GM23338 (cell line): ENCODE results near the gene TBC1D5. TPM values are rescaled to one million over a fixed set of nuclear protein-coding genes. Genes with fewer than 3 reads are reported as not detected.

Experiments used
- ATAC-seq: fragments of 200-7000 bp; cut with Tn5 transposase; 3 replicates; pipeline ENCODE4 v1.9.1; 2020
- DNase-seq: peaks from one replicate; pipeline ENCODE4 v3.0.0-alpha.2; 2015; ENCODE audit warnings: low spot score
- H2AFZ ChIP-seq: fragments of 200-600 bp; sonication (generic); 2 replicates; pipeline ENCODE4 v1.8.0; 2016; ENCODE audit warnings: antibody characterized with exemption, mild to moderate bottlenecking, moderate library complexity
- H3F3A ChIP-seq: fragments of 200-600 bp; sonication (generic); replicated peaks from 2 replicates; pipeline ENCODE4 v1.8.0; 2017; ENCODE audit warnings: antibody characterized with exemption, mixed run types, low read depth
- H3K27ac ChIP-seq: fragments of 200-600 bp; sonication (generic); 2 replicates; pipeline ENCODE4 v1.6.1; 2016; ENCODE audit warnings: low read depth
- H3K27me3 ChIP-seq: fragments of 200-600 bp; sonication (generic); 2 replicates; pipeline ENCODE4 v1.8.0; 2016; ENCODE audit warnings: mild to moderate bottlenecking, mixed run types, moderate library complexity; ENCODE audit not compliant: insufficient read depth
- H3K36me3 ChIP-seq: fragments of 200-600 bp; sonication (generic); 2 replicates; pipeline ENCODE4 v1.8.0; 2016; ENCODE audit warnings: mild to moderate bottlenecking; ENCODE audit not compliant: insufficient read depth
- H3K4me1 ChIP-seq: fragments of 200-600 bp; sonication (generic); 2 replicates; pipeline ENCODE4 v1.8.0; 2016; ENCODE audit warnings: mild to moderate bottlenecking, moderate library complexity; ENCODE audit not compliant: insufficient read depth
- H3K4me2 ChIP-seq: fragments of 200-600 bp; sonication (generic); 2 replicates; pipeline ENCODE4 v1.7.1; 2017; ENCODE audit warnings: mixed run types
- H3K4me3 ChIP-seq: fragments of 200-600 bp; sonication (generic); 2 replicates; pipeline ENCODE4 v1.6.1; 2016; ENCODE audit warnings: mixed run types
- H3K79me2 ChIP-seq: fragments of 200-600 bp; sonication (generic); replicated peaks from 2 replicates; pipeline ENCODE4 v1.8.0; 2017; ENCODE audit warnings: mild to moderate bottlenecking; ENCODE audit not compliant: insufficient read depth
- H3K9me2 ChIP-seq: fragments of 200-600 bp; sonication (generic); 2 replicates; pipeline ENCODE4 v1.8.0; 2017; ENCODE audit not compliant: insufficient read depth
- H4K20me1 ChIP-seq: fragments of 200-600 bp; sonication (generic); replicated peaks from 2 replicates; pipeline ENCODE4 v1.8.0; 2017; ENCODE audit warnings: mild to moderate bottlenecking; ENCODE audit not compliant: insufficient read depth
- H3K27ac Mint-ChIP-seq: 2 replicates; pipeline ENCODE4 v1.8.0; 2020; ENCODE audit warnings: inconsistent platforms, mild to moderate bottlenecking, moderate library complexity, mixed read lengths
- H3K27me3 Mint-ChIP-seq: 3 replicates; pipeline ENCODE4 v1.8.0; 2022; ENCODE audit warnings: low read depth, mild to moderate bottlenecking, moderate library complexity, mixed read lengths, inconsistent platforms; ENCODE audit not compliant: insufficient read depth, poor library complexity
- H3K36me3 Mint-ChIP-seq: 3 replicates; pipeline ENCODE4 v1.8.0; 2021; ENCODE audit warnings: low read depth, mild to moderate bottlenecking, inconsistent platforms, moderate library complexity, mixed read lengths
- H3K4me1 Mint-ChIP-seq: 3 replicates; pipeline ENCODE4 v1.8.0; 2020; ENCODE audit warnings: mild to moderate bottlenecking, inconsistent platforms, mixed read lengths
- H3K4me3 Mint-ChIP-seq: 3 replicates; pipeline ENCODE4 v1.8.0; 2021; ENCODE audit warnings: moderate library complexity, mild to moderate bottlenecking, inconsistent platforms, mixed read lengths
- H3K9me3 Mint-ChIP-seq: 3 replicates; pipeline ENCODE4 v1.8.0; 2020; ENCODE audit warnings: moderate library complexity, mild to moderate bottlenecking, inconsistent platforms, mixed read lengths
- CREB1 ChIP-seq: fragments of 250-450 bp; sonication (Bioruptor Pico); IDR thresholded peaks from 2 replicates; pipeline ENCODE4 v1.5.0; 2020; ENCODE audit warnings: low read depth, mild to moderate bottlenecking, moderate library complexity
- EZH2 ChIP-seq: fragments of 200-600 bp; sonication (generic); IDR thresholded peaks from one replicate; pipeline ENCODE4 v1.8.0; 2017; ENCODE audit warnings: antibody characterized with exemption, mild to moderate bottlenecking, low read depth; ENCODE audit not compliant: unreplicated experiment
- EZH2phosphoT487 ChIP-seq: fragments of 200-600 bp; sonication (generic); IDR thresholded peaks from one replicate; pipeline ENCODE4 v1.8.1; 2018; ENCODE audit warnings: antibody characterized with exemption; ENCODE audit not compliant: unreplicated experiment
- JUNB ChIP-seq: IDR thresholded peaks from one replicate; pipeline ENCODE4 v1.6.1; 2016; ENCODE audit warnings: antibody characterized with exemption; ENCODE audit not compliant: unreplicated experiment
- NANOG ChIP-seq: IDR thresholded peaks from 2 replicates; pipeline ENCODE4 v1.6.1; 2016; ENCODE audit warnings: antibody characterized with exemption, borderline replicate concordance
- STAT1 ChIP-seq: IDR thresholded peaks from one replicate; pipeline ENCODE4 v1.6.1; 2016; ENCODE audit warnings: antibody characterized with exemption; ENCODE audit not compliant: unreplicated experiment
- ZNF114 ChIP-seq: fragments of 250-450 bp; sonication (Bioruptor Pico); IDR thresholded peaks from 2 replicates; pipeline ENCODE4 v1.5.0; 2020; ENCODE audit warnings: mild to moderate bottlenecking, moderate library complexity
- ZNF331 ChIP-seq: fragments of 250-450 bp; sonication (Bioruptor Pico); IDR thresholded peaks from 2 replicates; pipeline ENCODE4 v1.5.0; 2020; ENCODE audit warnings: low read depth, mild to moderate bottlenecking, moderate library complexity
- polyA plus RNA-seq: library from polyadenylated mRNA; unstranded; fragments of >200 nt; fragmentation: Nextera tagmentation; extraction: Ambion mirVana; gene quantifications from 2 replicates; pipeline ENCODE4 v1.2.1, GENCODE V29; 2016
- total RNA-seq: library from RNA; depleted of rRNA; stranded (reverse); fragments of >200 nt; shearing (Covaris generic); gene quantifications from 2 replicates; pipeline ENCODE4 v1.2.3, GENCODE V29; 2014
- TF ChIP-seq, protein P1 (sequence below): IDR thresholded peaks from one replicate; pipeline ENCODE4 v1.6.1; 2018; ENCODE audit warnings: antibody characterized with exemption; ENCODE audit not compliant: unreplicated experiment
- TF ChIP-seq, protein P2 (sequence below), 2 experiments: fragments of 200-600 bp in 1 of 2; sonication (generic) in 1 of 2; conservative IDR thresholded peaks; 2 replicates each; pipeline versions ENCODE4 v1.5.1 to v1.6.1; 2016 to 2017; ENCODE audit warnings: antibody characterized with exemption in 2 of 2, low read depth in 2 of 2, mild to moderate bottlenecking in 2 of 2, moderate library complexity in 1 of 2
- TF ChIP-seq, protein P3 (sequence below): IDR thresholded peaks from 2 replicates; pipeline ENCODE4 v1.6.1; 2016; ENCODE audit warnings: antibody characterized with exemption
- TF ChIP-seq, protein P4 (sequence below): fragments of 250-450 bp; sonication (Bioruptor Pico); IDR thresholded peaks from 2 replicates; pipeline ENCODE4 v1.5.0; 2020; ENCODE audit warnings: mild to moderate bottlenecking, moderate library complexity

TBC1D5 gene
- total and polyA plus RNA-seq, 2 experiments from 2014 or later = 21.8 to 48.1 TPM

DNA sequence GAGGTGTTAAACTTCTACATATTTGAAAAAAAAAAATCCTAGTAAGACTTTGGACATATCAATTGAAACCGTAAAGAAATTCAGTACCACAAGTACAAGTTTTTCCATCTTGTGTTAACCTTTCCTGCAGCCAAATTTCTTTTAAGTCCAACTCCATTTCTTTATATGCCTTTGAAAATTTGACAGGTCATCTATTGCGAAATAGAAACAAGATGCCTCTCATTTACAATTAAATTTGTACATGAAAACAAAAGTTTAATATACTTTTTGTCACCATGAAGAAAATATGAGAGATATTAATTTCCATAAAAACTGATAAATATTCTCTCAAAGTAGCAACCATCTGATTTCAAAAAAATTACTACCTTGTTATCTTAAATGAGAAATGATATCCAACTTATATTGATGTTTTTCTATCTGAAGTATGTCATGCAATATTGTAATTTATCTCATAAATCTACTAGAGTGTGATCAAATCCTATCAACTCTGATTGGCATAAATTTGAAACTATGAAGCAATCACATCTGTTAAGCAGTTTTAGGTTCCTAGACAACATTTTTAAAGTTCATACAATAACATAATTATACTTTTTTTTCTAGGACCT lies 68.2 kb downstream of the TBC1D5 start:
- TF ChIP-seq ZNF114 (CRISPR knock-in tag) (no peak), EZH2 (no peak), CREB1 (no peak), JUNB (no peak), NANOG (no peak), ZNF331 (CRISPR knock-in tag) (no peak), EZH2phosphoT487 (no peak), STAT1 (no peak)
- TF ChIP-seq, protein P1, sequence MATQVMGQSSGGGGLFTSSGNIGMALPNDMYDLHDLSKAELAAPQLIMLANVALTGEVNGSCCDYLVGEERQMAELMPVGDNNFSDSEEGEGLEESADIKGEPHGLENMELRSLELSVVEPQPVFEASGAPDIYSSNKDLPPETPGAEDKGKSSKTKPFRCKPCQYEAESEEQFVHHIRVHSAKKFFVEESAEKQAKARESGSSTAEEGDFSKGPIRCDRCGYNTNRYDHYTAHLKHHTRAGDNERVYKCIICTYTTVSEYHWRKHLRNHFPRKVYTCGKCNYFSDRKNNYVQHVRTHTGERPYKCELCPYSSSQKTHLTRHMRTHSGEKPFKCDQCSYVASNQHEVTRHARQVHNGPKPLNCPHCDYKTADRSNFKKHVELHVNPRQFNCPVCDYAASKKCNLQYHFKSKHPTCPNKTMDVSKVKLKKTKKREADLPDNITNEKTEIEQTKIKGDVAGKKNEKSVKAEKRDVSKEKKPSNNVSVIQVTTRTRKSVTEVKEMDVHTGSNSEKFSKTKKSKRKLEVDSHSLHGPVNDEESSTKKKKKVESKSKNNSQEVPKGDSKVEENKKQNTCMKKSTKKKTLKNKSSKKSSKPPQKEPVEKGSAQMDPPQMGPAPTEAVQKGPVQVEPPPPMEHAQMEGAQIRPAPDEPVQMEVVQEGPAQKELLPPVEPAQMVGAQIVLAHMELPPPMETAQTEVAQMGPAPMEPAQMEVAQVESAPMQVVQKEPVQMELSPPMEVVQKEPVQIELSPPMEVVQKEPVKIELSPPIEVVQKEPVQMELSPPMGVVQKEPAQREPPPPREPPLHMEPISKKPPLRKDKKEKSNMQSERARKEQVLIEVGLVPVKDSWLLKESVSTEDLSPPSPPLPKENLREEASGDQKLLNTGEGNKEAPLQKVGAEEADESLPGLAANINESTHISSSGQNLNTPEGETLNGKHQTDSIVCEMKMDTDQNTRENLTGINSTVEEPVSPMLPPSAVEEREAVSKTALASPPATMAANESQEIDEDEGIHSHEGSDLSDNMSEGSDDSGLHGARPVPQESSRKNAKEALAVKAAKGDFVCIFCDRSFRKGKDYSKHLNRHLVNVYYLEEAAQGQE = no peak
- TF ChIP-seq, protein P2, sequence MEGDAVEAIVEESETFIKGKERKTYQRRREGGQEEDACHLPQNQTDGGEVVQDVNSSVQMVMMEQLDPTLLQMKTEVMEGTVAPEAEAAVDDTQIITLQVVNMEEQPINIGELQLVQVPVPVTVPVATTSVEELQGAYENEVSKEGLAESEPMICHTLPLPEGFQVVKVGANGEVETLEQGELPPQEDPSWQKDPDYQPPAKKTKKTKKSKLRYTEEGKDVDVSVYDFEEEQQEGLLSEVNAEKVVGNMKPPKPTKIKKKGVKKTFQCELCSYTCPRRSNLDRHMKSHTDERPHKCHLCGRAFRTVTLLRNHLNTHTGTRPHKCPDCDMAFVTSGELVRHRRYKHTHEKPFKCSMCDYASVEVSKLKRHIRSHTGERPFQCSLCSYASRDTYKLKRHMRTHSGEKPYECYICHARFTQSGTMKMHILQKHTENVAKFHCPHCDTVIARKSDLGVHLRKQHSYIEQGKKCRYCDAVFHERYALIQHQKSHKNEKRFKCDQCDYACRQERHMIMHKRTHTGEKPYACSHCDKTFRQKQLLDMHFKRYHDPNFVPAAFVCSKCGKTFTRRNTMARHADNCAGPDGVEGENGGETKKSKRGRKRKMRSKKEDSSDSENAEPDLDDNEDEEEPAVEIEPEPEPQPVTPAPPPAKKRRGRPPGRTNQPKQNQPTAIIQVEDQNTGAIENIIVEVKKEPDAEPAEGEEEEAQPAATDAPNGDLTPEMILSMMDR (conservative IDR thresholded peaks at IDR 0.05; ENCODE audit: low read depth in 2 of 2) = no peak
- TF ChIP-seq, protein P3, sequence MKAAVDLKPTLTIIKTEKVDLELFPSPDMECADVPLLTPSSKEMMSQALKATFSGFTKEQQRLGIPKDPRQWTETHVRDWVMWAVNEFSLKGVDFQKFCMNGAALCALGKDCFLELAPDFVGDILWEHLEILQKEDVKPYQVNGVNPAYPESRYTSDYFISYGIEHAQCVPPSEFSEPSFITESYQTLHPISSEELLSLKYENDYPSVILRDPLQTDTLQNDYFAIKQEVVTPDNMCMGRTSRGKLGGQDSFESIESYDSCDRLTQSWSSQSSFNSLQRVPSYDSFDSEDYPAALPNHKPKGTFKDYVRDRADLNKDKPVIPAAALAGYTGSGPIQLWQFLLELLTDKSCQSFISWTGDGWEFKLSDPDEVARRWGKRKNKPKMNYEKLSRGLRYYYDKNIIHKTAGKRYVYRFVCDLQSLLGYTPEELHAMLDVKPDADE = no peak
- TF ChIP-seq, protein P4, sequence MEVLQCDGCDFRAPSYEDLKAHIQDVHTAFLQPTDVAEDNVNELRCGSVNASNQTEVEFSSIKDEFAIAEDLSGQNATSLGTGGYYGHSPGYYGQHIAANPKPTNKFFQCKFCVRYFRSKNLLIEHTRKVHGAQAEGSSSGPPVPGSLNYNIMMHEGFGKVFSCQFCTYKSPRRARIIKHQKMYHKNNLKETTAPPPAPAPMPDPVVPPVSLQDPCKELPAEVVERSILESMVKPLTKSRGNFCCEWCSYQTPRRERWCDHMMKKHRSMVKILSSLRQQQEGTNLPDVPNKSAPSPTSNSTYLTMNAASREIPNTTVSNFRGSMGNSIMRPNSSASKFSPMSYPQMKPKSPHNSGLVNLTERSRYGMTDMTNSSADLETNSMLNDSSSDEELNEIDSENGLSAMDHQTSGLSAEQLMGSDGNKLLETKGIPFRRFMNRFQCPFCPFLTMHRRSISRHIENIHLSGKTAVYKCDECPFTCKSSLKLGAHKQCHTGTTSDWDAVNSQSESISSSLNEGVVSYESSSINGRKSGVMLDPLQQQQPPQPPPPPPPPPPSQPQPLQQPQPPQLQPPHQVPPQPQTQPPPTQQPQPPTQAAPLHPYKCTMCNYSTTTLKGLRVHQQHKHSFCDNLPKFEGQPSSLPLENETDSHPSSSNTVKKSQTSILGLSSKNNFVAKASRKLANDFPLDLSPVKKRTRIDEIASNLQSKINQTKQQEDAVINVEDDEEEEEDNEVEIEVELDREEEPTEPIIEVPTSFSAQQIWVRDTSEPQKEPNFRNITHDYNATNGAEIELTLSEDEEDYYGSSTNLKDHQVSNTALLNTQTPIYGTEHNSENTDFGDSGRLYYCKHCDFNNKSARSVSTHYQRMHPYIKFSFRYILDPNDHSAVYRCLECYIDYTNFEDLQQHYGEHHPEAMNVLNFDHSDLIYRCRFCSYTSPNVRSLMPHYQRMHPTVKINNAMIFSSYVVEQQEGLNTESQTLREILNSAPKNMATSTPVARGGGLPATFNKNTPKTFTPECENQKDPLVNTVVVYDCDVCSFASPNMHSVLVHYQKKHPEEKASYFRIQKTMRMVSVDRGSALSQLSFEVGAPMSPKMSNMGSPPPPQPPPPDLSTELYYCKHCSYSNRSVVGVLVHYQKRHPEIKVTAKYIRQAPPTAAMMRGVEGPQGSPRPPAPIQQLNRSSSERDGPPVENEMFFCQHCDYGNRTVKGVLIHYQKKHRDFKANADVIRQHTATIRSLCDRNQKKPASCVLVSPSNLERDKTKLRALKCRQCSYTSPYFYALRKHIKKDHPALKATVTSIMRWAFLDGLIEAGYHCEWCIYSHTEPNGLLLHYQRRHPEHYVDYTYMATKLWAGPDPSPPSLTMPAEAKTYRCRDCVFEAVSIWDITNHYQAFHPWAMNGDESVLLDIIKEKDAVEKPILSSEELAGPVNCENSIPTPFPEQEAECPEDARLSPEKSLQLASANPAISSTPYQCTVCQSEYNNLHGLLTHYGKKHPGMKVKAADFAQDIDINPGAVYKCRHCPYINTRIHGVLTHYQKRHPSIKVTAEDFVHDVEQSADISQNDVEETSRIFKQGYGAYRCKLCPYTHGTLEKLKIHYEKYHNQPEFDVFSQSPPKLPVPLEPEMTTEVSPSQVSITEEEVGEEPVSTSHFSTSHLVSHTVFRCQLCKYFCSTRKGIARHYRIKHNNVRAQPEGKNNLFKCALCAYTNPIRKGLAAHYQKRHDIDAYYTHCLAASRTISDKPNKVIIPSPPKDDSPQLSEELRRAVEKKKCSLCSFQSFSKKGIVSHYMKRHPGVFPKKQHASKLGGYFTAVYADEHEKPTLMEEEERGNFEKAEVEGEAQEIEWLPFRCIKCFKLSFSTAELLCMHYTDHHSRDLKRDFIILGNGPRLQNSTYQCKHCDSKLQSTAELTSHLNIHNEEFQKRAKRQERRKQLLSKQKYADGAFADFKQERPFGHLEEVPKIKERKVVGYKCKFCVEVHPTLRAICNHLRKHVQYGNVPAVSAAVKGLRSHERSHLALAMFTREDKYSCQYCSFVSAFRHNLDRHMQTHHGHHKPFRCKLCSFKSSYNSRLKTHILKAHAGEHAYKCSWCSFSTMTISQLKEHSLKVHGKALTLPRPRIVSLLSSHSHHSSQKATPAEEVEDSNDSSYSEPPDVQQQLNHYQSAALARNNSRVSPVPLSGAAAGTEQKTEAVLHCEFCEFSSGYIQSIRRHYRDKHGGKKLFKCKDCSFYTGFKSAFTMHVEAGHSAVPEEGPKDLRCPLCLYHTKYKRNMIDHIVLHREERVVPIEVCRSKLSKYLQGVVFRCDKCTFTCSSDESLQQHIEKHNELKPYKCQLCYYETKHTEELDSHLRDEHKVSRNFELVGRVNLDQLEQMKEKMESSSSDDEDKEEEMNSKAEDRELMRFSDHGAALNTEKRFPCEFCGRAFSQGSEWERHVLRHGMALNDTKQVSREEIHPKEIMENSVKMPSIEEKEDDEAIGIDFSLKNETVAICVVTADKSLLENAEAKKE (CRISPR knock-in tag) = no peak
- no peaks in the 10 kb centered on the region; the same call in 2 of the 3 replicates for H3K9me3 Mint-ChIP-seq
- Histone ChIP-seq H4K20me1 (no peaks in the 10 kb centered on the region), H2AFZ (no peak overlapping the region), H3K27ac (no peak overlapping the region), H3K4me1 (no peaks in the 10 kb centered on the region), H3K79me2 (peaks cover 6% of the 10 kb centered on the region; the same call in 1 of the 2 replicates), H3K9me2 (no peaks in the 10 kb centered on the region), H3K4me2 (no peak overlapping the region), H3K27me3 (no peaks in the 10 kb centered on the region), H3F3A (no peaks in the 10 kb centered on the region), H3K4me3 (no peak overlapping the region), H3K36me3 (no peaks in the 10 kb centered on the region)
- H3K4me3 Mint-ChIP-seq = no peak overlapping the region
- H3K36me3 Mint-ChIP-seq = no peaks in the 10 kb centered on the region
- DNase-seq (no peak), ATAC-seq (no peak)
- H3K27ac Mint-ChIP-seq = no peak overlapping the region
- H3K4me1 Mint-ChIP-seq = peaks cover 4% of the 10 kb centered on the region; the same call in 2 of the 3 replicates
- no peaks in the 10 kb centered on the region for H3K27me3 Mint-ChIP-seq
